Gastrocnemius medialis (tissue), 4 donors: ENCODE results near the gene PCDH9.

Experiments used
- CTCF ChIP-seq, 5 experiments: fragments of 450-650 bp in 3 of 5; fragments of 200-600 bp in 2 of 5; sonication (generic) in 2 of 5; IDR thresholded peaks in 4 of 5; conservative IDR thresholded peaks in 1 of 5; 1 replicate in 4 of 5; 2 replicates in 1 of 5; pipeline ENCODE4 v1.5.1; 2016 to 2019; ENCODE audit warnings: antibody characterized with exemption in 5 of 5, mild to moderate bottlenecking in 3 of 5, moderate library complexity in 3 of 5
- POLR2A ChIP-seq, 2 donors: fragments of 450-650 bp; IDR thresholded peaks; one replicate each; pipeline ENCODE4 v1.6.1; 2017; ENCODE audit warnings: antibody characterized with exemption in 2 of 2, mild to moderate bottlenecking in 2 of 2, moderate library complexity in 2 of 2

- TF ChIP-seq POLR2A (IDR thresholded peaks at IDR 0.05) (no peak), CTCF (IDR thresholded peaks at IDR 0.05 in 4 of 5, conservative IDR thresholded peaks at IDR 0.05 in 1 of 5) (no peak)
Measured at GRCh38 chr13:66681403-66681802, 548.7 kb downstream of the PCDH9 start.
